HepG2 (cell line): Measurements from ENCODE around the gene MST1. TPM values are rescaled to one million over a fixed set of nuclear protein-coding genes. Genes with fewer than 3 reads are reported as not detected.

Experiments used
- HMG20B ChIP-seq: conservative IDR thresholded peaks from 2 replicates; pipeline ENCODE4 v1.6.1; 2016; ENCODE audit warnings: missing genetic modification reagents, missing compliant biosample characterization
- REL ChIP-seq: sonication (generic); formaldehyde crosslinking; conservative IDR thresholded peaks from 2 replicates; pipeline ENCODE4 v1.8.0; 2022; ENCODE audit warnings: mild to moderate bottlenecking, missing genetic modification reagents, moderate library complexity
- SIN3B ChIP-seq: fragments of 150-350 bp; IDR thresholded peaks from 2 replicates; pipeline ENCODE4 v1.6.1; 2014; ENCODE audit warnings: low read length
- SMYD3 ChIP-seq: sonication (generic); formaldehyde crosslinking; IDR thresholded peaks from 2 replicates; pipeline ENCODE4 v1.8.1; 2023; ENCODE audit warnings: mild to moderate bottlenecking, missing genetic modification reagents
- ZSCAN12 ChIP-seq: sonication (generic); formaldehyde crosslinking; IDR thresholded peaks from 2 replicates; pipeline ENCODE4 v1.9.0; 2021; ENCODE audit warnings: mild to moderate bottlenecking, missing genetic modification reagents
- ZSCAN31 ChIP-seq: sonication (generic); formaldehyde crosslinking; IDR thresholded peaks from 2 replicates; pipeline ENCODE4 v1.5.0; 2020; ENCODE audit warnings: low read depth, mild to moderate bottlenecking, missing genetic modification reagents
- polyA plus RNA-seq, 8 experiments: library from polyadenylated mRNA; depleted of rRNA in 3 of 8; stranded (reverse) in 7 of 8; unstranded in 1 of 8; fragments of >200 nt; fragmentation: Illumina TruSeq in 4 of 8; extraction: Trizol in 4 of 8; gene quantifications; 2 replicates each; pipeline versions ENCODE4 v1.2.1 to v1.2.3, GENCODE V29; 2011 to 2016; ENCODE audit warnings: low read depth in 4 of 8, missing spikeins in 1 of 8, mixed read lengths in 1 of 8; ENCODE audit not compliant: insufficient read depth in 1 of 8
- total RNA-seq, 5 experiments: library from RNA; depleted of rRNA; stranded (reverse); fragments of >200 nt; fragmentation: Illumina TruSeq; extraction: Trizol; gene quantifications; 2 replicates each; pipeline ENCODE4 v1.2.3, GENCODE V29; 2016; ENCODE audit warnings: low read depth in 1 of 5
- TF ChIP-seq, protein P1 (sequence below): sonication (generic); formaldehyde crosslinking; conservative IDR thresholded peaks from 2 replicates; pipeline ENCODE4 v1.4.0; 2020; ENCODE audit warnings: missing genetic modification reagents
- TF ChIP-seq, protein P2 (sequence below): IDR thresholded peaks from 2 replicates; pipeline ENCODE4 v1.4.0; 2020; ENCODE audit warnings: mild to moderate bottlenecking, missing genetic modification reagents
- TF ChIP-seq, protein P3 (sequence below): sonication (generic); formaldehyde crosslinking; IDR thresholded peaks from 2 replicates; pipeline ENCODE4 v1.4.0; 2020; ENCODE audit warnings: missing genetic modification reagents, mild to moderate bottlenecking, borderline replicate concordance
- TF ChIP-seq, protein P4 (sequence below): sonication (generic); formaldehyde crosslinking; IDR thresholded peaks from 2 replicates; pipeline ENCODE4 v1.4.0; 2020; ENCODE audit warnings: missing genetic modification reagents
- TF ChIP-seq, protein P5 (sequence below): IDR thresholded peaks from 2 replicates; pipeline ENCODE4 v1.6.1; 2016

MST1 gene
- total and polyA plus RNA-seq, 2 of the 13 experiments (the other 11 are each of a cell fraction or from before 2014, with no cell fraction given): 189 to 452 TPM

DNA sequence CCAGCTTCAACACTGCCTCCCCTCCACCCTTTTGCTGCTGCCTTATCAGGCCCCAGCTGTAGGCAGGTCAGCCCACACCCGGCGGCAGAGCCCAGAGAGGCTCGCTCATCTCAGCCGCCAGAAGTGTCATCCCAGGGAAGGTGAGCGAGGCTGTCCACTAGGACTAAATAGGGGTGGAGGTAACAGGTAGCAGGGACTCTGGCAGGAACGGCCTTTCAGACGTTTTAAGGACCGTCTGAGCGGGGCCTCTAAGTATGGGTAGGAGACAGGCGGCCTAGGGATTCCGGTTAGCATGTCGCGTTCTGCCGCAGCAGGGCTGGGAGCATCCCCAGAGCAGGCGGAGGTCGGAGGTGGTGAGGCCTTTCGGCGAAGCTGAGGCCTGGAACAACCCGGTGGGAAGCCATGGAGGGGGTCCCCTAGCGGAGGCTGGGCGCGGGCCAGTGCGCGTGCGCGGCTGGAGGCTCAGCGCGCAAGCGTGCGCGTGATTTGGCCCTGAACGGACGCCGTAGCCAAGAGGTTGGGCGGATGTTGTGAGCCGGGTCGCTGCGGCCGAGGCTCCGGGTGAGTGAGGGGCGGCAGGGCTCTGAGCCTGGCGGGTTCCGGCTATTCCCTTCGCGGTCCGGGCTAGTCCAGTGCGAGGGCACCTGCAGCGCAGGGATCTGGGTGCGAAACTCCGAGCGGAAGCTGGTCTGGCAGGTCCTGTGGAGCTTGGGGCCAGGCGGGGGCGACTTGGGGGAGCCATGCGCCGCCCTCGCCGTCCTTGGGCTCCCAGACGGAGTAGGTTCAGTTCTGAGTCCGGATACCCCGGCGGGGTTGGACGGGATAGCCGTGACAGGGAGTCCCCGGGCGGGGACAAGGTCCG is at the start of gene MST1, which contains the start of gene RNF123 (continued):
- TF ChIP-seq, protein P1, sequence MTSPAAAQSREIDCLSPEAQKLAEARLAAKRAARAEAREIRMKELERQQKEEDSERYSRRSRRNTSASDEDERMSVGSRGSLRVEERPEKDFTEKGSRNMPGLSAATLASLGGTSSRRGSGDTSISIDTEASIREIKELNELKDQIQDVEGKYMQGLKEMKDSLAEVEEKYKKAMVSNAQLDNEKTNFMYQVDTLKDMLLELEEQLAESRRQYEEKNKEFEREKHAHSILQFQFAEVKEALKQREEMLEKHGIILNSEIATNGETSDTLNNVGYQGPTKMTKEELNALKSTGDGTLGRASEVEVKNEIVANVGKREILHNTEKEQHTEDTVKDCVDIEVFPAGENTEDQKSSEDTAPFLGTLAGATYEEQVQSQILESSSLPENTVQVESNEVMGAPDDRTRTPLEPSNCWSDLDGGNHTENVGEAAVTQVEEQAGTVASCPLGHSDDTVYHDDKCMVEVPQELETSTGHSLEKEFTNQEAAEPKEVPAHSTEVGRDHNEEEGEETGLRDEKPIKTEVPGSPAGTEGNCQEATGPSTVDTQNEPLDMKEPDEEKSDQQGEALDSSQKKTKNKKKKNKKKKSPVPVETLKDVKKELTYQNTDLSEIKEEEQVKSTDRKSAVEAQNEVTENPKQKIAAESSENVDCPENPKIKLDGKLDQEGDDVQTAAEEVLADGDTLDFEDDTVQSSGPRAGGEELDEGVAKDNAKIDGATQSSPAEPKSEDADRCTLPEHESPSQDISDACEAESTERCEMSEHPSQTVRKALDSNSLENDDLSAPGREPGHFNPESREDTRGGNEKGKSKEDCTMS: no peak
- TF ChIP-seq, protein P2, sequence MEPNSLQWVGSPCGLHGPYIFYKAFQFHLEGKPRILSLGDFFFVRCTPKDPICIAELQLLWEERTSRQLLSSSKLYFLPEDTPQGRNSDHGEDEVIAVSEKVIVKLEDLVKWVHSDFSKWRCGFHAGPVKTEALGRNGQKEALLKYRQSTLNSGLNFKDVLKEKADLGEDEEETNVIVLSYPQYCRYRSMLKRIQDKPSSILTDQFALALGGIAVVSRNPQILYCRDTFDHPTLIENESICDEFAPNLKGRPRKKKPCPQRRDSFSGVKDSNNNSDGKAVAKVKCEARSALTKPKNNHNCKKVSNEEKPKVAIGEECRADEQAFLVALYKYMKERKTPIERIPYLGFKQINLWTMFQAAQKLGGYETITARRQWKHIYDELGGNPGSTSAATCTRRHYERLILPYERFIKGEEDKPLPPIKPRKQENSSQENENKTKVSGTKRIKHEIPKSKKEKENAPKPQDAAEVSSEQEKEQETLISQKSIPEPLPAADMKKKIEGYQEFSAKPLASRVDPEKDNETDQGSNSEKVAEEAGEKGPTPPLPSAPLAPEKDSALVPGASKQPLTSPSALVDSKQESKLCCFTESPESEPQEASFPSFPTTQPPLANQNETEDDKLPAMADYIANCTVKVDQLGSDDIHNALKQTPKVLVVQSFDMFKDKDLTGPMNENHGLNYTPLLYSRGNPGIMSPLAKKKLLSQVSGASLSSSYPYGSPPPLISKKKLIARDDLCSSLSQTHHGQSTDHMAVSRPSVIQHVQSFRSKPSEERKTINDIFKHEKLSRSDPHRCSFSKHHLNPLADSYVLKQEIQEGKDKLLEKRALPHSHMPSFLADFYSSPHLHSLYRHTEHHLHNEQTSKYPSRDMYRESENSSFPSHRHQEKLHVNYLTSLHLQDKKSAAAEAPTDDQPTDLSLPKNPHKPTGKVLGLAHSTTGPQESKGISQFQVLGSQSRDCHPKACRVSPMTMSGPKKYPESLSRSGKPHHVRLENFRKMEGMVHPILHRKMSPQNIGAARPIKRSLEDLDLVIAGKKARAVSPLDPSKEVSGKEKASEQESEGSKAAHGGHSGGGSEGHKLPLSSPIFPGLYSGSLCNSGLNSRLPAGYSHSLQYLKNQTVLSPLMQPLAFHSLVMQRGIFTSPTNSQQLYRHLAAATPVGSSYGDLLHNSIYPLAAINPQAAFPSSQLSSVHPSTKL: no peak
- TF ChIP-seq SMYD3 (CRISPR knock-in tag): no peak
- no peak for TF ChIP-seq HMG20B
- TF ChIP-seq, protein P3, sequence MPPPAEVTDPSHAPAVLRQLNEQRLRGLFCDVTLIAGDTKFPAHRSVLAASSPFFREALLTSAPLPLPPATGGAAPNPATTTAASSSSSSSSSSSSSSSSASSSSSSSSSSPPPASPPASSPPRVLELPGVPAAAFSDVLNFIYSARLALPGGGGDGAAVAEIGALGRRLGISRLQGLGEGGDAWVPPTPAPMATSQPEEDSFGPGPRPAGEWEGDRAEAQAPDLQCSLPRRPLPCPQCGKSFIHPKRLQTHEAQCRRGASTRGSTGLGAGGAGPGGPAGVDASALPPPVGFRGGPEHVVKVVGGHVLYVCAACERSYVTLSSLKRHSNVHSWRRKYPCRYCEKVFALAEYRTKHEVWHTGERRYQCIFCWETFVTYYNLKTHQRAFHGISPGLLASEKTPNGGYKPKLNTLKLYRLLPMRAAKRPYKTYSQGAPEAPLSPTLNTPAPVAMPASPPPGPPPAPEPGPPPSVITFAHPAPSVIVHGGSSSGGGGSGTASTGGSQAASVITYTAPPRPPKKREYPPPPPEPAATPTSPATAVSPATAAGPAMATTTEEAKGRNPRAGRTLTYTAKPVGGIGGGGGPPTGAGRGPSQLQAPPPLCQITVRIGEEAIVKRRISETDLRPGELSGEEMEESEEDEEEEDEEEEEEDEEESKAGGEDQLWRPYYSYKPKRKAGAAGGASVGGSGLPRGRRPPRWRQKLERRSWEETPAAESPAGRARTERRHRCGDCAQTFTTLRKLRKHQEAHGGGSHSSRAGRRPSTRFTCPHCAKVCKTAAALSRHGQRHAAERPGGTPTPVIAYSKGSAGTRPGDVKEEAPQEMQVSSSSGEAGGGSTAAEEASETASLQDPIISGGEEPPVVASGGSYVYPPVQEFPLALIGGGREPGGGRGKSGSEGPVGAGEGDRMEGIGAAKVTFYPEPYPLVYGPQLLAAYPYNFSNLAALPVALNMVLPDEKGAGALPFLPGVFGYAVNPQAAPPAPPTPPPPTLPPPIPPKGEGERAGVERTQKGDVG (CRISPR knock-in tag): no peak
- no peak for TF ChIP-seq ZSCAN12 (CRISPR knock-in tag)
- no peak for TF ChIP-seq REL (CRISPR knock-in tag)
- TF ChIP-seq ZSCAN31: peak; percentile 54; the same call in 1 of the 2 replicates
- peak; percentile 82 for TF ChIP-seq SIN3B
- TF ChIP-seq, protein P4, sequence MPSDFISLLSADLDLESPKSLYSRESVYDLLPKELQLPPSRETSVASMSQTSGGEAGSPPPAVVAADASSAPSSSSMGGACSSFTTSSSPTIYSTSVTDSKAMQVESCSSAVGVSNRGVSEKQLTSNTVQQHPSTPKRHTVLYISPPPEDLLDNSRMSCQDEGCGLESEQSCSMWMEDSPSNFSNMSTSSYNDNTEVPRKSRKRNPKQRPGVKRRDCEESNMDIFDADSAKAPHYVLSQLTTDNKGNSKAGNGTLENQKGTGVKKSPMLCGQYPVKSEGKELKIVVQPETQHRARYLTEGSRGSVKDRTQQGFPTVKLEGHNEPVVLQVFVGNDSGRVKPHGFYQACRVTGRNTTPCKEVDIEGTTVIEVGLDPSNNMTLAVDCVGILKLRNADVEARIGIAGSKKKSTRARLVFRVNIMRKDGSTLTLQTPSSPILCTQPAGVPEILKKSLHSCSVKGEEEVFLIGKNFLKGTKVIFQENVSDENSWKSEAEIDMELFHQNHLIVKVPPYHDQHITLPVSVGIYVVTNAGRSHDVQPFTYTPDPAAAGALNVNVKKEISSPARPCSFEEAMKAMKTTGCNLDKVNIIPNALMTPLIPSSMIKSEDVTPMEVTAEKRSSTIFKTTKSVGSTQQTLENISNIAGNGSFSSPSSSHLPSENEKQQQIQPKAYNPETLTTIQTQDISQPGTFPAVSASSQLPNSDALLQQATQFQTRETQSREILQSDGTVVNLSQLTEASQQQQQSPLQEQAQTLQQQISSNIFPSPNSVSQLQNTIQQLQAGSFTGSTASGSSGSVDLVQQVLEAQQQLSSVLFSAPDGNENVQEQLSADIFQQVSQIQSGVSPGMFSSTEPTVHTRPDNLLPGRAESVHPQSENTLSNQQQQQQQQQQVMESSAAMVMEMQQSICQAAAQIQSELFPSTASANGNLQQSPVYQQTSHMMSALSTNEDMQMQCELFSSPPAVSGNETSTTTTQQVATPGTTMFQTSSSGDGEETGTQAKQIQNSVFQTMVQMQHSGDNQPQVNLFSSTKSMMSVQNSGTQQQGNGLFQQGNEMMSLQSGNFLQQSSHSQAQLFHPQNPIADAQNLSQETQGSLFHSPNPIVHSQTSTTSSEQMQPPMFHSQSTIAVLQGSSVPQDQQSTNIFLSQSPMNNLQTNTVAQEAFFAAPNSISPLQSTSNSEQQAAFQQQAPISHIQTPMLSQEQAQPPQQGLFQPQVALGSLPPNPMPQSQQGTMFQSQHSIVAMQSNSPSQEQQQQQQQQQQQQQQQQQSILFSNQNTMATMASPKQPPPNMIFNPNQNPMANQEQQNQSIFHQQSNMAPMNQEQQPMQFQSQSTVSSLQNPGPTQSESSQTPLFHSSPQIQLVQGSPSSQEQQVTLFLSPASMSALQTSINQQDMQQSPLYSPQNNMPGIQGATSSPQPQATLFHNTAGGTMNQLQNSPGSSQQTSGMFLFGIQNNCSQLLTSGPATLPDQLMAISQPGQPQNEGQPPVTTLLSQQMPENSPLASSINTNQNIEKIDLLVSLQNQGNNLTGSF (CRISPR knock-in tag): no peak
- TF ChIP-seq, protein P5, sequence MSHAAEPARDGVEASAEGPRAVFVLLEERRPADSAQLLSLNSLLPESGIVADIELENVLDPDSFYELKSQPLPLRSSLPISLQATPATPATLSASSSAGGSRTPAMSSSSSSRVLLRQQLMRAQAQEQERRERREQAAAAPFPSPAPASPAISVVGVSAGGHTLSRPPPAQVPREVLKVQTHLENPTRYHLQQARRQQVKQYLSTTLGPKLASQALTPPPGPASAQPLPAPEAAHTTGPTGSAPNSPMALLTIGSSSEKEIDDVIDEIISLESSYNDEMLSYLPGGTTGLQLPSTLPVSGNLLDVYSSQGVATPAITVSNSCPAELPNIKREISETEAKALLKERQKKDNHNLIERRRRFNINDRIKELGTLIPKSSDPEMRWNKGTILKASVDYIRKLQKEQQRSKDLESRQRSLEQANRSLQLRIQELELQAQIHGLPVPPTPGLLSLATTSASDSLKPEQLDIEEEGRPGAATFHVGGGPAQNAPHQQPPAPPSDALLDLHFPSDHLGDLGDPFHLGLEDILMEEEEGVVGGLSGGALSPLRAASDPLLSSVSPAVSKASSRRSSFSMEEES (CRISPR knock-in tag): peak; percentile 43; the same call in 1 of the 2 replicates
